GM18868 (cell line): ENCODE results near the gene GSG1.
"Not testable (repeated sequence)": the region's sequence is repeated elsewhere in the genome, so short reads cannot be mapped to it uniquely, and the experiment has no call there.

Experiments
- ATAC-seq: cut with Tn5 transposase; IDR thresholded peaks from one replicate; pipeline ENCODE4 v1.9.1; 2021; ENCODE audit warnings: mild to moderate bottlenecking, moderate library complexity; ENCODE audit not compliant: unreplicated experiment

GSG1 gene

DNA sequence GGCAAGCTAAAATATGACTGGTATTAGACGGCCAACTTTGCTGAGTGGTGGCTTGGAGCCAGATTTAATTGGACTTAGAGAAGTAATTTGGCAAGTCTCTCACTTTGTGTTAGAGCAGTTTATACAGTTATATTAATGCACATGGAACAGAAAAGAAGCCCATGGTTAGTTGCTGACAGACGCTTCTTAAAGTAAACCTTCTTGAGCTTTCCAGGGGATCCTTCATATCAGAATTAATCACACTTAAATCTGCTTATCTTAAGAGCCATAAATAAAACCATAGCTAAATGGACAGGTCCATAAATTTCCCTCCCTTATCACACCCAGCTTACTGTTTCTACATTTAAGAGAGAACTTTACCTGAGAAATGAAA is 9.6 kb downstream of the GSG1 start:
- ATAC-seq = no peak

DNA sequence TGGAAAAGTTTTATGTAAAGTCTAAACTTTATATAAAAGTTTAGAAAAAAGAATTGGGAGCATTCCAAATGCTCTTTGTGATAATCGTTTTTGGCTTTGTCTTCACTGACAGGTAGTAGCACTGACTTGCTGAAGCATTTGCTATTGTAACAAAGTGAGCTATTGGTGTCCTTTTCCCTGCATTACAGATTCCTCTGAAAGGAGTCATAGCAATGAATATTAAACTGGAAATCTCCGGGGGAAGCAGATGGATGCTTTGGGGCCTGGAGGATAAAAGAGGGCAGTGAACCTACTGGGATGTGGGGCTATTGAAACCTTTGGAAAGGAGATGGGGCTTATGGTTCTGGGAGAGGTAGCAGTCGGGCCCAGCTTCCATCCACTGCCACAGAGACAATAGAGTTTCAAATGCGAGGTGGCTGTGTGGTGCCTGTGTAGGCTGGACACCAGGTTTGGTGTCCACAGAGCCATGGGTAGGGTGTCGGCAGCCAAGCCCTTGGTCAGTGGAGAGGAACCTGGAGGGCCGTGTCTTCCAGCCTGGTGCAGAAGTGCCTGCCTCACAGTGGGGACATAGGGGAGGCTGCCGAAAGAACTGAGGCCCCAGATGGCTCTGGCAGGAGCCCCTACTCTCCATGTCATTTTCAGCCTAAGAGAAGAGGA is 10.1 kb downstream of the GSG1 start:
- no peak for ATAC-seq

GRCh38 chr12:13091832-13092231 is 11.6 kb downstream of the GSG1 start:
- no peak for ATAC-seq

GRCh38 chr12:13090054-13090453 is 13.4 kb downstream of the GSG1 start:
- ATAC-seq = peak; percentile 37

GRCh38 chr12:13088496-13088895 is 15.0 kb downstream of the GSG1 start:
- no peak for ATAC-seq

- ATAC-seq = no peak
Measured at GRCh38 chr12:13087766-13088165, 15.7 kb downstream of the GSG1 start.

- no peak for ATAC-seq
Measured at GRCh38 chr12:13085968-13086686, 17.3 kb downstream of the GSG1 start.

GRCh38 chr12:13084898-13085640 is 18.4 kb downstream of the GSG1 start:
- ATAC-seq = no peak

DNA sequence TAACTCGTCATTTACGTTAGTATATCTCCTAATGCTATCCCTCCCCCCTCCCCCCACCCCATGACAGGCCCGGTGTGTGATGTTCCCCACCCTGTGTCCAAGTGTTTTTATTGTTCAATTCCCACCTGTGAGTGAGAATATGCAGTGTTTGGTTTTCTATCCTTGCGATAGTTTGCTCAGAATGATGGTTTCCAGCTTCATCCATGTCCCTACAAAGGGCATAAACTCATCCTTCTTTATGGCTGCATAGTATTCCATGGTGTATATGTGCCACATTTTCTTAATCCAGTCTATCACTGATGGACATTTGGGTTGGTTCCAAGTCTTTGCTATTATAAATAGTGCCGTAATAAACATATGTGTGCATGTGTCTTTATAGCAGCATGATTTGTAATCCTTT is 19.8 kb downstream of the GSG1 start:
- ATAC-seq = not testable (repeated sequence)

GRCh38 chr12:13082861-13083260 is 20.6 kb downstream of the GSG1 start:
- ATAC-seq = no peak

GRCh38 chr12:13080266-13080665 is 23.2 kb downstream of the GSG1 start:
- no peak for ATAC-seq

DNA sequence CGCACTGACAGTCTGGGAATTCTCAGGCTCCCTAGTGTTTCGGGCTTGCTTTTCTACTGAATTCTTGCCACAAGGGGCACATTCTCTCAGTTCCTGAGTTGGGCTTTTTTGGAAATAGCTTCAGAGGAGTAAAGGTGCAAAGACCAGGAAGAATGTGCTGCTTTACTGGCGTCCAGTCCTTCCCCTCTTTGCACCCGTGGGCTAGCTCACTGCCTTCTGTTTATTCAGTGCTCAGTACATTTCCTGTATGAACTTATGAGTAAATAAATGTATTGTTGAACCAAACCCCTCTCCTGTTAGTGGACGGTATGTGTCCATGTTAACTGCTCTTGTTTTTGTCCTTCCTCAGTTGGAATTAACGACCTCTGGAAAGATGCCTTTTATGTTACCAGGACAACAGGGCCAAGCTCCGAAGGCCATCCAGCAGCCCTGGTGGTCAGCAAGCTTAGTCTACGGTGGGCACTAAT is 24.0 kb downstream of the GSG1 start:
- no peak for ATAC-seq

DNA sequence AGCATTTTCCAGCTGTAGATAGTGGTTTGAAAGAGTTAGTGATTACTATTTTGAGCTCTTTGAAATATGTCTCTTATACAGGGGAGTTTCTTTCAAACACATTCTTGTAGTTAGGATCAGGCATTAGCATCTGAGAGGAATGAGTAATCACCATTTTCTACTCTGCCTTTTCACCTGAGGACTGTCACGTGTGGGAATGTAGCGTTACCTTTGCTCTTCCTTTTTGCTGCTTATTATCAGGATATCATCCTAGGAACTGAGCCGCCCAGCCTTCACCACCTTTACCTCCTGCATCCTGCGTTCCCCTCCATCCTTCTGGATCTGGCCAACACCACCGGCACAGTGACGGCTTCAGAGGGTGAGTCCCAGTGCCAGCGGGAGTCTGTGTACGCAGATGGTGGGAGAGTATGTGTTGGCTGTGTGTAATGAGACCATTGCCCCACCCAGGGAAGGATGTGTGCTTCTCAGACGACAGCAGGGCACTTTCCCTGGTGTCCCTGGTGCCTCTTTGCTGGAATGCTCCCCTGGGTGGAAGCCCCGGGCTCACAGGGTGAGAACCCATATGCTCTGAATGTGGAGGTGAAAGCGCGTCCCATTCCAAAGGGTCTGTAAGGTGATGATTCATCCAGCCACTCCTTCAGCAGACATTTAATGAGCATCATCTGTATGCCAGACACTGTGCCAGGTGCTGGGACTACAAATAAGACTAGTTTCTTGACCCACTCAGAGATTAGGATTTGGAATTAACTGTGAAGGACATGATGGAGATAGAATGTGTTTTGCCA is 27.5 kb downstream of the GSG1 start:
- no peak for ATAC-seq

GRCh38 chr12:13075118-13075480 is 28.4 kb downstream of the GSG1 start:
- ATAC-seq = no peak

DNA sequence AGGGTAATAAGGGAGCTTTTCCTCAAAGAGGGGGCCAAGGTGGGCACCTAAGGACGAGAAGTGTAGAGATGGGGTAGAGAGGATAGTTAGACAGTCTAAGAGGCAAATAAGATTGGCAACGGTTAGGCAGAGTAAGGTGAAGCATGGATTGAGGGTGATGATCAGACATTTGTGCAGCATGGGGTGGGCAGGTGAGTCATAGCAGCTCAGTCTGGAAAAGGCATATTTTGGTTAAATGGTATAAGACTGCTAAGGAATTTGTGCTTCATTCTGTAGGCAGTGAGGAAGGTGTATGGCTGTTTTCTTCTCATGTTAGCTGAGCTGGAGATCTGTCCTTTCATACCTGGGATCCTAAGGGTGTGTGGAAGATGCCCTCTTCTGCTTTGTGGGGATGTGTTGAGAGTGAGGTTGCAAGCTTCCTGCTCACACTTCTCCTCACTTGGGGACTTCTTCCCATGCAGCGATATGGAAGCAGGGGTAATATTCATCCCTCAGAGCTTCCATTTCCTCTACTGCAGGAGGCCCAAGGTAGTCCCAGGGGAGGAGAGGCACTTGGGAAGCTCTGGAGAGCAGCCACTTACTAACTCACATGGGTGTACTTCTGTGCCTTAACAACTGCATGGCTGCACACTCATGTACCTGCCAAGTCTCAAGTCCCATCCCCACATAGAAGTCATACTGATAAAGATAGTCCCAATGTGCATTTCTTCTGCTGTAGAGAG is 28.9 kb downstream of the GSG1 start:
- no peak for ATAC-seq

GRCh38 chr12:13073173-13073572 is 30.3 kb downstream of the GSG1 start:
- ATAC-seq = no peak

GRCh38 chr12:13071305-13072280 is 31.9 kb downstream of the GSG1 start:
- no peak for ATAC-seq

GRCh38 chr12:13069380-13069779 is 34.1 kb downstream of the GSG1 start:
- no peak for ATAC-seq

DNA sequence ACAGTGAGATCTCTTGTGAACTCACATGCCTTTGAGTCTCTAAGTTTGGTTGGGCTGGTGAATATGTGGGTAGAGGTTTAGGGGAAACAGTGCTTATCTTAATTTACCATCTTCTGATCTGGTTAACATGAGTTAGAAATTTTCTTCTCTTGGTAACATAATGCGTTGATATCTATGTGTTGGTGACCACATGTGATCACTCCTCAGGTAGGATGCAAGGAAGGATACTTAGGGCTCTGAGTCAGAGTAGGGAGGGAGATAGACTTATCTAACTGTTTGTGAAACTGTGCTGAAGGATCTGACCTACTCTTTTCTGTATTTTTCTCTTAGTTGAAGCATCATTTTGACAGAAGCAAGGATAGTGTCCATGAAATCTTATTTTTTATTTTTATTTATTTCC is 36.1 kb downstream of the GSG1 start:
- ATAC-seq = no peak
